ENCODE results near the gene AP5M1.

Gene AP5M1

DNA sequence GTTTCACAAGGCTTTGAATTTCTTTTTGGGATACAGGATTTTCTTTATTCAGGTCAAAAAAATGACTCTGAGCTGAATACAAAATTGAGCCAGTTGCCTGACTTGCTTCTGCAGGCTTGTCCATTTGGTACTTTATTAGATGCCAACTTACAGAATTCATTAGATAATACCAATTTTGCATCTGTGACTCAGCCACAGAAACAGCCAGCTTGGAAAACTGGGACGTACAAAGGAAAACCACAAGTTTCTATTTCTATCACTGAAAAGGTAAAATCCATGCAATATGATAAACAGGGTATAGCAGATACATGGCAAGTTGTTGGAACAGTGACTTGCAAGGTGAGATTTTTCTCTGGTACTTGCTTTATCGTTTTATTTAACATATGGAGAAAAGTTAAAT lies 5.8 kb downstream of the AP5M1 start:
- H3K27ac ChIP-seq, result no peak overlapping the region
- no peak overlapping the region for H3K4me2 ChIP-seq (ENCODE audit: low read length)
- H2AFZ ChIP-seq, result no peak overlapping the region
- no peak overlapping the region for H3K4me3 ChIP-seq (ENCODE audit: low read depth, low read length)
- H3K9me3 ChIP-seq (ENCODE audit: control insufficient read depth, low read length), result no peaks in the 10 kb centered on the region
- no peaks in the 10 kb centered on the region for H3K27me3 ChIP-seq (ENCODE audit: control insufficient read depth, insufficient read depth, low read length)
- H3K9ac ChIP-seq, result no peak overlapping the region
- TF ChIP-seq, protein P1, sequence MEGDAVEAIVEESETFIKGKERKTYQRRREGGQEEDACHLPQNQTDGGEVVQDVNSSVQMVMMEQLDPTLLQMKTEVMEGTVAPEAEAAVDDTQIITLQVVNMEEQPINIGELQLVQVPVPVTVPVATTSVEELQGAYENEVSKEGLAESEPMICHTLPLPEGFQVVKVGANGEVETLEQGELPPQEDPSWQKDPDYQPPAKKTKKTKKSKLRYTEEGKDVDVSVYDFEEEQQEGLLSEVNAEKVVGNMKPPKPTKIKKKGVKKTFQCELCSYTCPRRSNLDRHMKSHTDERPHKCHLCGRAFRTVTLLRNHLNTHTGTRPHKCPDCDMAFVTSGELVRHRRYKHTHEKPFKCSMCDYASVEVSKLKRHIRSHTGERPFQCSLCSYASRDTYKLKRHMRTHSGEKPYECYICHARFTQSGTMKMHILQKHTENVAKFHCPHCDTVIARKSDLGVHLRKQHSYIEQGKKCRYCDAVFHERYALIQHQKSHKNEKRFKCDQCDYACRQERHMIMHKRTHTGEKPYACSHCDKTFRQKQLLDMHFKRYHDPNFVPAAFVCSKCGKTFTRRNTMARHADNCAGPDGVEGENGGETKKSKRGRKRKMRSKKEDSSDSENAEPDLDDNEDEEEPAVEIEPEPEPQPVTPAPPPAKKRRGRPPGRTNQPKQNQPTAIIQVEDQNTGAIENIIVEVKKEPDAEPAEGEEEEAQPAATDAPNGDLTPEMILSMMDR (IDR thresholded peaks at IDR 0.05), result no peak
- peaks cover 18% of the 10 kb centered on the region for H3K79me2 ChIP-seq
- H3K36me3 ChIP-seq (ENCODE audit: control insufficient read depth, insufficient read depth, low read length), result no peaks in the 10 kb centered on the region
- H3K4me1 ChIP-seq, result peaks cover 16% of the 10 kb centered on the region

- Histone ChIP-seq H3K27ac (no peak overlapping the region), H3K79me2 (peaks cover 14% of the 10 kb centered on the region), H3K9ac (no peak overlapping the region), H3K9me3 (ENCODE audit: control insufficient read depth, low read length) (no peaks in the 10 kb centered on the region), H3K4me1 (peaks cover 13% of the 10 kb centered on the region), H3K4me2 (ENCODE audit: low read length) (no peak overlapping the region), H3K27me3 (ENCODE audit: control insufficient read depth, insufficient read depth, low read length) (no peaks in the 10 kb centered on the region), H2AFZ (no peak overlapping the region), H3K4me3 (ENCODE audit: low read depth, low read length) (no peak overlapping the region), H3K36me3 (ENCODE audit: control insufficient read depth, insufficient read depth, low read length) (no peaks in the 10 kb centered on the region)
- TF ChIP-seq, protein P1 (IDR thresholded peaks at IDR 0.05), result no peak
These were observed 6.4 kb downstream of the AP5M1 start for GRCh38 chr14:57275023-57275664.

- TF ChIP-seq, protein P1 (IDR thresholded peaks at IDR 0.05), result no peak
- Histone ChIP-seq H3K4me3 (ENCODE audit: low read depth, low read length) (no peak overlapping the region), H3K36me3 (ENCODE audit: control insufficient read depth, insufficient read depth, low read length) (no peaks in the 10 kb centered on the region), H3K27ac (no peak overlapping the region), H3K79me2 (peaks cover 2% of the 10 kb centered on the region), H3K4me2 (ENCODE audit: low read length) (no peak overlapping the region), H3K9ac (no peak overlapping the region), H3K4me1 (no peaks in the 10 kb centered on the region), H3K9me3 (ENCODE audit: control insufficient read depth, low read length) (no peaks in the 10 kb centered on the region), H3K27me3 (ENCODE audit: control insufficient read depth, insufficient read depth, low read length) (no peaks in the 10 kb centered on the region), H2AFZ (no peak overlapping the region)
These were observed 8.3 kb downstream of the AP5M1 start for GRCh38 chr14:57277062-57277461.

DNA sequence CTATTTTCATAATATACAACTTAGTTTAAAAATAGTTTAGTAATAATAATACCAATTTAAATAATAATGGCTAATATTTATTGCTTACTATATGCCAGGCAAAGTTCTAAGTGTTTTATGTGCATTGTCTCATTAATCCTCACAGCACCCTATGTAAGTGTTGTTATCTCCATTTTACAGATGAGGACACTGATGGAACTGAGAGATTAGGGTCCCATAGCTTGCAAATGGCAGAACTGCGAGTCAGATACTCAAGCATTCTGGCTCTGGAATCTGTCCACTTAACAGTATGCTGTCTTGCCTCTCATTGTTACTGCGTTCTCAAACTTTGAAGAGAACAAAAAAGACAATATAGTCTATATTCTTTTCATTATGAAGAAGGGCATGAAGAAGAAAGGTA lies 19.0 kb downstream of the AP5M1 start:
- Histone ChIP-seq H3K27me3 (ENCODE audit: control insufficient read depth, insufficient read depth, low read length) (no peaks in the 10 kb centered on the region), H3K9me3 (ENCODE audit: control insufficient read depth, low read length) (no peaks in the 10 kb centered on the region), H3K4me3 (ENCODE audit: low read depth, low read length) (no peak overlapping the region), H3K27ac (no peak overlapping the region), H3K4me1 (no peaks in the 10 kb centered on the region), H3K9ac (no peak overlapping the region), H2AFZ (no peak overlapping the region), H3K36me3 (ENCODE audit: control insufficient read depth, insufficient read depth, low read length) (no peaks in the 10 kb centered on the region), H3K4me2 (ENCODE audit: low read length) (no peak overlapping the region), H3K79me2 (peaks cover 3% of the 10 kb centered on the region)
- TF ChIP-seq, protein P1 (IDR thresholded peaks at IDR 0.05), result no peak

- Histone ChIP-seq H3K9ac (no peak overlapping the region), H3K4me3 (ENCODE audit: low read depth, low read length) (no peak overlapping the region), H3K4me1 (no peaks in the 10 kb centered on the region), H3K36me3 (ENCODE audit: control insufficient read depth, insufficient read depth, low read length) (no peaks in the 10 kb centered on the region), H3K79me2 (no peaks in the 10 kb centered on the region), H3K27ac (no peak overlapping the region), H3K4me2 (ENCODE audit: low read length) (no peak overlapping the region), H3K9me3 (ENCODE audit: control insufficient read depth, low read length) (no peaks in the 10 kb centered on the region), H2AFZ (no peak overlapping the region), H3K27me3 (ENCODE audit: control insufficient read depth, insufficient read depth, low read length) (no peaks in the 10 kb centered on the region)
- TF ChIP-seq, protein P1 (IDR thresholded peaks at IDR 0.05), result no peak
These were observed 22.0 kb downstream of the AP5M1 start for GRCh38 chr14:57290751-57291150.
